ENCODE measurements around the gene NOP56. TPM values are rescaled to one million over a fixed set of nuclear protein-coding genes. Genes with fewer than 3 reads are reported as not detected.
A peak's percentile ranks its signal among the peaks of the same experiment; 100 is the strongest.

The NOP56 gene
- total and polyA plus RNA-seq, 9 of the 15 experiments (the other 6 are each of a cell fraction or from before 2014, with no cell fraction given): 295 to 697 (median 439) TPM

GRCh38 chr20:2692036-2692885 lies 39.8 kb downstream of the NOP56 start, which contains the start of gene EBF4 (continued):
- TF ChIP-seq MGA (IDR thresholded peaks at IDR 0.05) (peak; percentile 86), TFE3 (CRISPR knock-in tag; IDR thresholded peaks at IDR 0.05) (no peak), NFYB (IDR thresholded peaks at IDR 0.05; ENCODE audit: extremely low read depth, insufficient read length) (no peak), SMARCC2 (IDR thresholded peaks at IDR 0.05; ENCODE audit: low read depth) (no peak), ZKSCAN3 (CRISPR knock-in tag; IDR thresholded peaks at IDR 0.05) (no peak), RBM39 (optimal IDR thresholded peaks at IDR 0.05; ENCODE audit: low read depth, low read length) (no peak), FOXK1 (CRISPR knock-in tag; IDR thresholded peaks at IDR 0.05; ENCODE audit: borderline replicate concordance) (no peak), HMG20A (CRISPR knock-in tag; conservative IDR thresholded peaks at IDR 0.05) (no peak)
- TF ChIP-seq, protein P1, sequence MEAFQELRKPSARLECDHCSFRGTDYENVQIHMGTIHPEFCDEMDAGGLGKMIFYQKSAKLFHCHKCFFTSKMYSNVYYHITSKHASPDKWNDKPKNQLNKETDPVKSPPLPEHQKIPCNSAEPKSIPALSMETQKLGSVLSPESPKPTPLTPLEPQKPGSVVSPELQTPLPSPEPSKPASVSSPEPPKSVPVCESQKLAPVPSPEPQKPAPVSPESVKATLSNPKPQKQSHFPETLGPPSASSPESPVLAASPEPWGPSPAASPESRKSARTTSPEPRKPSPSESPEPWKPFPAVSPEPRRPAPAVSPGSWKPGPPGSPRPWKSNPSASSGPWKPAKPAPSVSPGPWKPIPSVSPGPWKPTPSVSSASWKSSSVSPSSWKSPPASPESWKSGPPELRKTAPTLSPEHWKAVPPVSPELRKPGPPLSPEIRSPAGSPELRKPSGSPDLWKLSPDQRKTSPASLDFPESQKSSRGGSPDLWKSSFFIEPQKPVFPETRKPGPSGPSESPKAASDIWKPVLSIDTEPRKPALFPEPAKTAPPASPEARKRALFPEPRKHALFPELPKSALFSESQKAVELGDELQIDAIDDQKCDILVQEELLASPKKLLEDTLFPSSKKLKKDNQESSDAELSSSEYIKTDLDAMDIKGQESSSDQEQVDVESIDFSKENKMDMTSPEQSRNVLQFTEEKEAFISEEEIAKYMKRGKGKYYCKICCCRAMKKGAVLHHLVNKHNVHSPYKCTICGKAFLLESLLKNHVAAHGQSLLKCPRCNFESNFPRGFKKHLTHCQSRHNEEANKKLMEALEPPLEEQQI (IDR thresholded peaks at IDR 0.05): no peak
- TF ChIP-seq, protein P2, sequence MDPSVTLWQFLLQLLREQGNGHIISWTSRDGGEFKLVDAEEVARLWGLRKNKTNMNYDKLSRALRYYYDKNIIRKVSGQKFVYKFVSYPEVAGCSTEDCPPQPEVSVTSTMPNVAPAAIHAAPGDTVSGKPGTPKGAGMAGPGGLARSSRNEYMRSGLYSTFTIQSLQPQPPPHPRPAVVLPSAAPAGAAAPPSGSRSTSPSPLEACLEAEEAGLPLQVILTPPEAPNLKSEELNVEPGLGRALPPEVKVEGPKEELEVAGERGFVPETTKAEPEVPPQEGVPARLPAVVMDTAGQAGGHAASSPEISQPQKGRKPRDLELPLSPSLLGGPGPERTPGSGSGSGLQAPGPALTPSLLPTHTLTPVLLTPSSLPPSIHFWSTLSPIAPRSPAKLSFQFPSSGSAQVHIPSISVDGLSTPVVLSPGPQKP (CRISPR knock-in tag; IDR thresholded peaks at IDR 0.05): no peak

Data from K562 (cell line).